OCI-LY1 (cell line): ENCODE measurements around the gene ADRA2A.

Source experiments
- EZH2 ChIP-seq: fragments of 200-600 bp; sonication (generic), shearing (Covaris generic); IDR thresholded peaks from 2 replicates; pipeline ENCODE4 v1.8.0; 2017; ENCODE audit warnings: borderline replicate concordance, mixed run types, mild to moderate bottlenecking, antibody characterized with exemption, low read length, moderate library complexity, mixed read lengths
- TF ChIP-seq, protein P1 (sequence below): fragments of 200-600 bp; sonication (generic), shearing (Covaris generic); IDR thresholded peaks from 2 replicates; pipeline ENCODE4 v1.5.1; 2017; ENCODE audit warnings: mild to moderate bottlenecking, antibody characterized with exemption, low read length, moderate library complexity, mixed read lengths

DNA sequence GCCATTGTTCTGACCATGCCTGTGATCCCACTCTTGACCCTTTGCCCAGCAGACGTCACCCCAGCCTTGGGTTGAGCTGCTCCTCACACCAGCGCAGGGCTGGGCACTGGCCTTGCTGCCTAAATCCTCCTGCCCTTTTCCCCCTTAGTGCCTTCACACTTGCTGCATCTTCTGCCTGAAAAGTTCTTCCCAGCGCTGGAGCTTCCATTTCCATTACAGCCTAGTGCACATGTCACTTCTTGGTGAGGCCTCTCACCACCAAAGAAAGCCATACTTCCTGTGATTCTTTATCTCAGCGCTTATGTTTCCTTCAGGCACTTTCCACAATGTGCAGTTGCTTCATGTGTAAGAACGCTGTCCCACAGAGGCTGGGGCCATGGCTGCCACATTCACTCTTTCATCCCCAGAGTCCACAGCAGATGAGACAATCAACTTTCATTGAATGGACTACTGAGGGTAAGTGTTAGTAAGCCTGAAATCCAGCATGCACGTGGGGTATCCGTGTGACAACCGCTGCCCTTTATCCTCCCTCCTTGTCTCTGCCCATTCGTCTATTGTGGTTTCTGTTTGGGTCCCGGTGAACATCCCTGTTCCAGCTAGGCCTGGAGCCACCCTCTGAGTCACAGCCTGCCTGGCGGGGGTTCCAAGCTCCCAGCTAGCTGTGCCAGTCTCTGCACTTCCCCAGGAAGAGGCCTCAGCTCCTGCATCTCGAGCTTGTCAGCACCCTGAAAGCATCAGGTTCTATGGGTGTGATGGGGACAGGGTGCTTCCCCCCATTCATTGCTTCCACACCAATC lies 37.3 kb downstream of the ADRA2A start:
- TF ChIP-seq, protein P1, sequence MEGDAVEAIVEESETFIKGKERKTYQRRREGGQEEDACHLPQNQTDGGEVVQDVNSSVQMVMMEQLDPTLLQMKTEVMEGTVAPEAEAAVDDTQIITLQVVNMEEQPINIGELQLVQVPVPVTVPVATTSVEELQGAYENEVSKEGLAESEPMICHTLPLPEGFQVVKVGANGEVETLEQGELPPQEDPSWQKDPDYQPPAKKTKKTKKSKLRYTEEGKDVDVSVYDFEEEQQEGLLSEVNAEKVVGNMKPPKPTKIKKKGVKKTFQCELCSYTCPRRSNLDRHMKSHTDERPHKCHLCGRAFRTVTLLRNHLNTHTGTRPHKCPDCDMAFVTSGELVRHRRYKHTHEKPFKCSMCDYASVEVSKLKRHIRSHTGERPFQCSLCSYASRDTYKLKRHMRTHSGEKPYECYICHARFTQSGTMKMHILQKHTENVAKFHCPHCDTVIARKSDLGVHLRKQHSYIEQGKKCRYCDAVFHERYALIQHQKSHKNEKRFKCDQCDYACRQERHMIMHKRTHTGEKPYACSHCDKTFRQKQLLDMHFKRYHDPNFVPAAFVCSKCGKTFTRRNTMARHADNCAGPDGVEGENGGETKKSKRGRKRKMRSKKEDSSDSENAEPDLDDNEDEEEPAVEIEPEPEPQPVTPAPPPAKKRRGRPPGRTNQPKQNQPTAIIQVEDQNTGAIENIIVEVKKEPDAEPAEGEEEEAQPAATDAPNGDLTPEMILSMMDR = no peak
- TF ChIP-seq EZH2 = no peak
